Measurements from ENCODE around the gene CST9.
A peak's percentile ranks its signal among the peaks of the same experiment; 100 is the strongest.

CST9 gene, protein sequence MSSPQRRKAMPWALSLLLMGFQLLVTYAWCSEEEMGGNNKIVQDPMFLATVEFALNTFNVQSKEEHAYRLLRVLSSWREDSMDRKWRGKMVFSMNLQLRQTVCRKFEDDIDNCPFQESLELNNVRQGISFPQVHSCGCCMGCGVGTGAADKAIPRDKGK

DNA sequence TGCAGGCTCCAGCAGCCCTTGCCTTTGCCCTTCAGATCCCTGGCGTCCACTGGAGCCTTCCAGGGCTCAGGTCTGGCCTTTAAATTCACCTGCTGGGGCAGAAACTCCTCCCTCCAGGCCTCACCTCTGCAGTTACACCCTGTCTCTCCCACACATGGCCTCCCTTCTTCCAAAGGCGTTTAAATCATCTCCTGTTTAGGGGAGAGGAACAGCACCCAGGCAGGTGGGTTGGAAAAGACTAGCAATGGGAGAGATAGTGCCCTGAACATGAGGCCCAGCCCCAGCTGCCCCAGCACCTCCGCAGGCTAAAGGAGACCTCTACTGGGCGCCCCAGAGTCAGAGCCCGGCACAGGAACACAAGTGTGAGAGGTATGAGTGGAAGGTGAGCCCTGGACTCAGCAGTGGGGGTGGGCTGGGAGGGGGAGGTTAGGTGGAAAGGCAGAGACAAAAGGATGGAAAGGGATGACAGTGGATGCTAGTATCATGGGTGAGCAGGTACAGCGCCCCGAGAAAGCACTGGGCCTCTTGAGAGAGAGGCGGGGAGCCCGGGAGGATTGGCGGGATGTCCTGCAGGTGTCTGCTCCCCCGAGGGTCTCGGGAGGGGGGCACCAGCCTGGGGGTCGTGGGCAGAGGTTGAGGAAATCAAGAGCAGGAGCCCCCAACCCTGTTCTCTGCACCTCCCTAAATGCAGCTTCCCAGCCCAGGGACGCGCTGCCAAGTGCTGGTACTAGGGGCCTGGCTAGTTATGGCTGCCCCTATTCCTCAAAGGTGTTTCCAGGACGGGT, at the start of gene CST9:
Gene CST9, minus strand, starts transcription at position 51 of the 785 bp plus-strand sequence. CDS start 53 bp downstream, outside the sequence.
- no peak for DNase-seq

DNA sequence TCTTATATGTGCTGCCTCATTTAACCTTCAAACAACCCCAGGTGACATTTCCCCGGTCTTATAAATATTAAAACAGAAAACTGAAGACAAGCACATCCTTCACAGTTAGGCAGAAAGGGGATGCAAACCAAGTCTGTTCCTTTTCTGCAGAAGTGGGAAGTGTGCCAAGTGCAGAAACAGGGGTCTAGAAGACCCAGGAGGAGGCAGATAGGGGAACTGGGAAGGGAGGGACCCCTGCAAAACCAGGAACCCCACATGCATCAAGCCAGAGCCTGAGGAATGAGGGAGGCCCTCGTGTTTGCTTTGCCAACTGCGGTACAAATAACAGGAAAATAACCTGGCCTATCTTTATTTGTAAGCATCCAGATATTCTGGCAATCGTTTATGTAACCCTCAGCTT, 49.0 kb upstream of the CST9 start:
- DNase-seq, result no peak

DNA sequence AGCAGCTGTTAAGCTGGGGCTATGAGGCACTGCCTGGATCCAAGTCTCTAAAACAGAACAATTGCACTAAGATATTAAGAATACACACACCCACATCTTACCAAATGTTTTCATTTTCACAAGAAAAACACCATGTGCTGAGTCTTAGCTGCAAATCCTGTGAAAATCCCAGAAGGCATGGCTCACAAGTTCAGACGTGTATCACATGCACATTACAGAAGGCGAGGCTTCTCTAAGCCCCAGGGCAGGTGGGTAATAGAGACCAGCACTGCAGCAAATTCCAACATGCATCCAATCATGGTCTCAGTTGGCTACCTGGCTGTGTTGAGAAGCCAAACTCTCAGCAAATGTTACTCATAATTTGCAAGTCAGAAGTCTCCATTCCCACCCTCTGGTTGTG, 48.3 kb upstream of the CST9 start:
- DNase-seq, result no peak

DNA sequence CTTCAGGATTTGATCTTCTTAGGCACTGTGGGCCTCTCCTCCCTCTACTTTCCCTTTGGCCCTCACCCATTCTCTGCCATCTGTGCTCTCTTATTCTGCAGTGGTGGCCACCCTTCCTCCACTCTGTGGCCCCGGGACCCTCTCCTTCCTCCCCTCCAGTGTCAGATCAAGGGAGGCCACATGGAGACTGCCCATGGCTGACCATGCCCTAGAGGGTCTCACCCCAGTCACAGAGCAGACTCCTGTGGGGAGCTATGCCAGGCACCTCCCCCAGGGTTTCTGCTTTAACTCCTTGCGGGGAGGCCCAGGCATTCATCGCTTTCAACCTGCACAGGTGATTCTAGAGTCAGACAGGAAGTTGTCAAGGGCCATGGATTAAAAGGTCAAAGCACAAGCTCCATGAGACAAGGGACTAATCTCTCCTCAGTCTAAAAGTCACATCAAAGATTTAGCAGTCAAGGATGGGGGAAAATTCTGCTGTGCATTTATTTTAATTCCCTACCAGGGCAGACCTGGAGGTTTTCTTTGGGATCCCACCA, 47.8 kb upstream of the CST9 start:
- no peak for DNase-seq

DNA sequence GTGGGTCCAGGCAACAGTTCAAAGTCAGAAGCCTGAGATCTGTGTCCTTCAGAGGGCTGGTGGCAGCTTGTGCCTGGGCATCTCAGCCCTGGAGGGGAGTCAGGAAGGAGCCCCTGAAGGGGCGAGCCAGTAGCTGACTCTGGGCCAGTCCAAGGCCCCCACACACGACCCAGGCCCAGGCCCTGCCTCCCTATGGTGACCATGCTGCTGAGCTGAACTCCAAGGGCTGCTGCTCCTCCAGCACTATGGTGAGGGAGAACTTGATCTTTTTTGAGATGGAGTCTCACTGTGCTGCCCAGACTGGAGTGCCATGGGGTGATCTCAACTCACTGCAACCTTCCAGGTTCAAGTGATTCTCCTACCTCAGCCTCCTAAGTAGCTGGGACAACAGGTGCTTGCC, 47.2 kb upstream of the CST9 start:
- no peak for DNase-seq

DNA sequence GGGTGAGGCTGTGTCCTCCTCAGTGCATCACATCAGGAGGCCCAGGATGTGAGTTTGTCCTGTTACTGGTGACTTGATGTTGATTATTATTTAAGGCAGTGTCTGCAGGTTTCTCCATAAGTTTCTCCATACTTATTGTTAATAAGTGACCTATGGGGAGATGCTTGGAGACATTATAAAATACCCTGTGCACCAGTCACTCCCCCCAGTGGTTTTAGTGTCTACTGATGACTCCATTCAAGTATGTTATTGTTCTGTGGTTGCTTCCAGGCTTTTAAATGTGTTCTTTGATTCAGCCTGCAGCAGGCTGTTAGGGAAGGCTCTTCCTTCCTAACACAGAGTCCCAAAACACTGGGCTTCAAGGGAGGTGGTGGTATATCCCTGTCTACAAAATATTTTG, 46.7 kb upstream of the CST9 start:
- no peak for DNase-seq

DNA sequence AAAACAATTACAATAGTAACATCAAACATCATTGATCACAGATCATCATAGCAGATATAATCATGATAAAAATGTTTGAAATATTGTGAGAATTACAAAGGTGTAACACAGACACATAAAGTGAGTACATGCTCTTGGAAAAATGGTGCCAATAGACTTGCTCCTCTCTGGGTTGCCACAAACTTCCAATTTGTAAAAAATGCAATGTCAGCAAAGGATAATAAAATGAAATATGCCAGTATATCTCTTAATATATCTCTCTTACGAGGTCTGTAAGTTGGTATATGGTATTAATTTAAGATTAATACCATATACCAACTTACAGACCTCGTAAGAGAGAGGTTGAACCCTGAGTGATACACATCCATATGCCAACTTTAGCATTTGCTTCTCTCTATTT, 45.4 kb upstream of the CST9 start:
- no peak for DNase-seq

DNA sequence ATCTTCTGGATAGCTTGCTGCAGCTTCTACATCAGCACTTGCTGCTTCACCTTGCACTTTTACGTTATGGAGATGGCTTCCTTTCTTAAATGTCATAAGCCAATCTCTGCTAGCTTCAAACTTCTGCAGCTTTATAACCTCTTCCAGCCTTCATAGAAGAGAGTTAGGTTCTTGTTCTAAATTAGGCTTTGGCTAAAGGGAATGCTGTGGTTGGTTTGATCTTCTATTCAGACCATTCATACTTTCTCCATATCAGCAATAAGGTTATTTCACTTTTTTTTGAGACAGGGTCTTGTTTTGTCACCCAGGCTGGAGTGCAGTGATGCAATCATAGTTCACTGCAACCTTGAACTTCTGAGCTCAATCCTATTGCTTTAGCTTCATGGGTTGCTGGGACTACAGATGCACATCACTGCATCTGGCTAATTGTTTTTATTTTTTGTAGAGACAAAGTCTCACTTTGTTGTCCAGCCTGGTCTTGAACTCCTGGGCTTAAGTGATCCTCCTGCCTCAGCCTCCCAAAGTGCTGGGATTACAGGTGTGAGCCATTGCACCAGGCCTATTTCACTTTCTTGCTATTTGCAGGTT, 44.2 kb upstream of the CST9 start:
- DNase-seq, result no peak

DNA sequence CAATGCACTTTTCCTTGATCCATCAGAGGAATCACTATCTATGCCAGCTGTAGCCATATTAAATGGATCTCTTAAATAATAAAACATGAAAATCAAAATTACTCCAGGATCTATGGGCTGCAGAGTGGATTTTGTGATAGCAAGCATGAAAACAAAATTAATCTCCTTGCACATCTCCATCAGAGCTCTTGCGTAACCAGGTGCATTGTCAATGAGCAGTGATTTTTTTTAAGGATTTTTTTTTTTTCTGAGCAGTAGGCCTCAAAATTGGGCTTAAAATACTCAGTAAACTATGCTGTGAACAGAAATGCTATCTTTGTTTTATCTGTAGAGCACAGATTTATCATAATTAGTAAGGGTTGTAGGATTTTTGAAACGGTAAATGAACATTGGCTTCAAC, 43.5 kb upstream of the CST9 start:
- no peak for DNase-seq

DNA sequence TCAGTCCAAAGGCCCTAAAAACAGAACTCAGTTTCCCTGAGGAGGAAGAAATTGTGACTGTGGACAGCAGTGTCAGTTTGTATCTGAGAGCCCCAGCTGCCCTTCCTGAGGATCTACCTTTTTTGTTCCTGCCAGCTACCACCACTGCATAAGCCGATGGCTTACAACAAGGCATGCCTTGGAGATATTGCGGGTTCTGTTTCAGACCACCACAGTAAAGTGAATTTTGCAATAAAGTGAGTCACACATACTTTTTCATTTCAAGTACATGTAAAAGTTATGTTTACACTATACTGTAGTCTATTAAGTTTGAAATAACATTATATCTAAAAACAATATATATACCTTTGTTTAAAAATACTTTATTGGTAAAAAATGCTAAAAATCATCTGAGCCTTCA, 41.6 kb upstream of the CST9 start:
- DNase-seq, result no peak

DNA sequence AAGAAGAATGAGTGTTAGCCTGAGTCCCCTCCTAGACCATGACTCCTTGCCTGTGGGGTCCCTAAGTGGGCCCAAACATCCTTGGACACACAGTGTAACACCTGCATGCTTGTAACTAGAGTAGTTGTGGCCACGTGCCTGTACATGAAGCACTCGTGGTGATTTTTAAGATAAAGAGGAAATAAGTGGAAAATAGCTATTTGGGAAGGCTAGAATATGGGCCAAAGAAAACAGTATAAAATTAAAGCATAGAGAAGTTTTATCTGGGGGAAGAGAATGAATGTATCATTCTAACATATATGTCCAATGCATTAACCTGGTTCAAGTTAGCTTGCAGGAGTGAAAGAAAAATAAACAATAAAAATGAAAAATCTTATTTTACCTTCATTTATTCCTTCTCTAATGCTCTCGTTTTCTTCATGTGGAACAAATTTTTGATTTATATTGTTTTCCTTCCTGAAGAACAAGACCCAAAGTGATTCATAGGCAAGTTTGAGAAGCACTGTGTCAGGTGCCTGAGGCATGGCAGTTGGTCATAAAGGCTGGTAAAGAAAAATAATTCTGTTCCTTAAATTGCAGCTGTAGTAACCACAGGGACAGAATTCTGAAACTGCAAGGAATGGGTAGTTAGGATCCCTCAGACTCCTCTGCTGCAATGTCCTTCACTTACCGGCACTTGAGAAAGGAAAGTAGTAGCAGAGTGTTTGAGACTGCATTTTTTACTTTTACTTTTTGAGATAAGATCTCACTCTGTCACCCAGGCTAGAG, 40.6 kb upstream of the CST9 start:
- no peak for DNase-seq

DNA sequence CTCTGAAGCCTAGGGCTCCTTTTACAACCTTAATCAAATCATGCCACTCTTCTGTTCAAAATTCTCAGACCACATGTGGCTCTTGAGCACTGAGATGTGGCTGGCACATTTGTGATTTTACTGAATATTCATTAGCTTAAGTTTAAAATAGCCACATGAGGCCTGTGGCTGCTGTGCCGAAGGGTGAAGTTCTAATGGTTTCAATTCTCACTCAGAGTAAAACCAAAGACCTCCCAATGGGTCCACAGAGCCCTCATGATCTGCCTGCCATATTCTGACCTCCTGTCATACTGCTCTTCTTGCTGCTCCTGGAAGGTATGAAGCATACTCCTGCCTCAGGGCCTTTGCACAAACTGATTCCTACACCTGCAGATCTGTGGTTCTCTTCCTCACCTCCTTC, 39.9 kb upstream of the CST9 start:
- DNase-seq, result no peak

DNA sequence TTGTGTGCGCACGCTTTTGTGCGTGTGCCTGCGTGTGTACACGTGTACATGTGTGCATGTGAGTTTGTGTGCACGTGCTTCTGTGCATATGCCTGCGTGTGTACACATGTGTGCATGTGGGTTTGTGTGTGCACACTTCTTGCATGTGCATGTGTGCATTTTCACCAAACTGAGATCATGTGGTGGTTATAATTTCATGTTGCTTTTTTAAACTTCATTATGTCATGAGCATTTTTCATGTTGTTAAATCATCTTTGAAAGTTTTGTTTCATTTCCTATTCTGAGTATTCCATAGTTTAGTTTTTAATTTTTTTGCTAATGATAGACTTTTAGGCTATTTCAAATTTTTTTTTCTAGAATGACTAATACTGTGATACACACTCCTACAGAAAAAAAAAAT, 38.4 kb upstream of the CST9 start:
- no peak for DNase-seq

DNA sequence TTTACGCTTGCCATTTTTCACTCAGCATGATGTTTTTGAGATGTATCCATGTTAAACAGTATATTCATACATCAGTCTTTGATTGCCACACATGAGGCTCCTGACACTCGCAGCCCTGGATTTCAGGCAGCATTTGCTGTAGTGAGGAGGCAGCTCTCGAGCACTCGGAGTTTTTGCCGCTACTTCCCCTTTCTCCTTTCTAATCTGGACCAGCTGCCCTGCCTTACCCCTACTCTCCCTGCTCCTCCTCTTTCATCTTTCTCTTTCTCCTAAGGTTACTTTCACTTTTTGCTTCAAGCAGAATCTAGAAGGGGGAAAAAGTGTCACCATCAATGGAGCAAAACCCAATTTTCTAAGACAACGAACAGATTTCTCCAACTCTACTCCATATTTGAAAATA, 37.9 kb upstream of the CST9 start:
- DNase-seq, result peak in 1 of 2 donors; percentile 18

DNA sequence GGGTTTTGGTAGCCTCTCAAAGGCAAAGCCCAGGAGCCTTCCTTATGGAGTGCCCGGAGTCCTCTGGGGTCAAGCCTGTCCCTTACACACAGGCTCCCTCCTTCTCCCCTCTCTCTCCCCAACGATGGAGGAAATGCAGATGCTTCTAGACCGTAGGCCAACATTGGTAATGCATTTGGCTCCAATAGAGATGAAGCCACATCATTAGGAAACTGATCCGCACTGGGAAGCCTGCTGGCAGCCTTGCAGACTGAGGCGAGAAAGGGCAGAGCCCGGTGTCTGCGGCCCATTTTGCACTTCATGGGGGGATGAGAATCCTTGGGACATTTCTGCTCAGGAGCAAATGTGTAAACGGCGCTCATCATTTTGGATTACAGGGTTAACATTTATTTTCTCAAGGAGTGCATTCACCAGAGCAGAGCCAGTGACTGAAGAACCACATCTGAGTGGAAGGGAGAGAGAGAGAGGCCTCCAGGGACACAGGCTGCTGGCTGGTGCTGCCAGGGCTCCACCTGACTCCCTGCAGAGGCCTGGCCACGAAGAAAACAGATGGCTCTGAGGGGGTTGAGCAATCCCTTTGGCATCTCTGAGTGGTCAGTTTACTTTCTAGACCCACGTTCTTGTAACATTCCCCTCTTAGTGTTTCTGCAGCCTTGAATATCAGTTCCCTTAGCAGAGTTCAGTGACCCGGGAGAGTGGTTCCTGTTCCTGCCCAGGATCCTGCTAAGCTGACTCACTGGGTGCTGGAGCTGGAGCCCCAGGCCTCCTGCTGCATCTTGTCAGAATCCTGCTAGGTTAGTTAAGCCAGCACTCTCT, 36.4 kb upstream of the CST9 start:
- no peak for DNase-seq

DNA sequence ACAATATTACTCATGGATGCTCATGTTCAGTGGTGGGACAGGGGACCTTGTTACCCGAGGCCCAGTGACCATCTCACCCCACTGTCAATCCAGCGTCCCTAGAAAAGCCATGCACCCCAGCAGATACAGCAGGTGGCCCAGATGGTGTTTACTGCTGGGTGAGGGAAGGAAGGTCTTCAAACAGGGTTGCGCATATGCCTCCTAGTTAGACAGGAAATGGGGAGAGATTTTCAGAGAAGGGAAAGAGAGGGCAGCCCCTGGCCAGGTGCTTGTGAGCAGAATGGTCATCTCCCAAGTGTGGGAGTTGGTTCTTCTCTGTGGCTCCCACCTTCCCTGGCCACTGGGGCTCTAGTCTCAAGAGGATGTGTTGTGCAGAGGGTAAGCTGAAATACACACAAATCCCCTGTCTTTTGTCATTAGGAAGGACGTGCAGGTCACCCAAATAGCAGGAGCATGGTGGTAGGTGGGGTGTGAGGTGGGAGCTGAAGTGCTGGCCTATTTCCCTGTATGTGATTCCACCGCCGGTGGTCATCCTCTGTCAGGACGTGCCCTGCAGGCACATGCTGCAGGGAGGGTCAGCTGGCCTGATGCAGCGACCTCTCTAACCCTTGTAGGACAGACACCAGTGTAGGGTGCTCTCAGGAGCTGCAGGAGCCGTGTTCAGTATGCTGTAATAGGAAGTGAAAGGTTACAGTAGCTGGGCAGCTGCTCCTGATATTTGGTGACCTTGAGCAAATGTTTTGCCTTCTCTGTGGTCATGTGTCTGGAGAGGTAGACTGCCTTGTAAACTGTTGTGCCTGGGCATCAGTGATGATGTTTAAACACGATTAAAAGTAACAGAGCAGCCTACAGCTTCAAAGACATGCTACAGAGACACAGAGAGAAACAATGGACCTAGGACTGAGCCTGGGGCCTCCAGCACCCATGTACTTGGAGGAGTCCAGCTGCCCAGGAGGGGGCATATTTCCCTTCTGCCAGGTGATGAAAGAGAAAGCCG, 35.3 kb upstream of the CST9 start:
- no peak for DNase-seq

DNA sequence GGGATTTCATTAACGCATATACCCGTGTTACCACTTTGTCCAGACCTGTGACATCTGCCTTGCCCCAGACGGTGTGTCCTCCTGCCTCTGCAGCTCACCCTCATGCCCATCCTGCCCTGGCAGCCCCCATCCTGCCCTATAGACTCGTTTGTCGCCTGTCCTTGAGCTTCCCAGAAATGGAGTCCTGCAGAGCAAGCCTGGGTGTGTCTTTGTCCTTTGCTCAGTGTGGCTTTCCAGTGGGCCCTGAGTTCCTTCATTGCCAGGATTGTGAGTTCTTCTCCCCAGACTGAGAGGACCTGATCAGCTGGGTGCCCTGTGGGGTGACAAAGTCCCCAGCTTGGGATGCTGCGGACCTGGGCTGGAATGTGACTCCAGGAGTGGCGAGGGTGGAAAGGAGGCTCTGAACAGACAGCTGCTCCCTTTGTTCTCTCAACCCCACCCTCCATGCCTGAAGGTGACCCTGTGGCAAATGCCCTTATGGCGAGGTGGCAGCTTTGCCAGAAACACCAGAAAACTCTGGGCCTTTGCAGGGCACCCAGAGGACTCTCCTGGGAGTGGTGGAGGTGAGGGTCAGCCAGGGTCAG, 34.4 kb upstream of the CST9 start:
- DNase-seq, result no peak

DNA sequence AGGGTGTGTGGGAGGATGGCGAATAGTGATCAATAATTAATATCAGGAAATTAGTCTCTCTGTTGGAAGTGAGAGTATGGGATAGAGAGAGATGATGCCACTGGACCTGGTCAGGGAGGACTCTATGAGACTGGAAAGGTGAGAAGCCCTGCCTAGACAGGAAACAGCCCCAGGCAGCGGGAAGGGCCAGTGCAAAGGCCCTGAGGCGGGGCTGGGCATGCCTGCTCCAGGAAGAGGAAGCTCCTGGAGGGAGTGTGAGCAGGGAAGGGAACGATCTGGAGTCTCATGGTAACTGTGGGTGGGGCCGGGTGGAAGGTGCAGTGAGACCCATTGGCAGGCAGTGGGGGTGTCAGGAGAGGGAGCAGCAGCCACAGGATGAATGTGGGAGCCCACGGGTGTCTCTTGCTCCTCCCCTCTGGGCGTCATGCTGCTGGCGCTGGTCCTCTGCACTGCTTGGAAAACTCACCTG, 33.8 kb upstream of the CST9 start:
- DNase-seq, result no peak

DNA sequence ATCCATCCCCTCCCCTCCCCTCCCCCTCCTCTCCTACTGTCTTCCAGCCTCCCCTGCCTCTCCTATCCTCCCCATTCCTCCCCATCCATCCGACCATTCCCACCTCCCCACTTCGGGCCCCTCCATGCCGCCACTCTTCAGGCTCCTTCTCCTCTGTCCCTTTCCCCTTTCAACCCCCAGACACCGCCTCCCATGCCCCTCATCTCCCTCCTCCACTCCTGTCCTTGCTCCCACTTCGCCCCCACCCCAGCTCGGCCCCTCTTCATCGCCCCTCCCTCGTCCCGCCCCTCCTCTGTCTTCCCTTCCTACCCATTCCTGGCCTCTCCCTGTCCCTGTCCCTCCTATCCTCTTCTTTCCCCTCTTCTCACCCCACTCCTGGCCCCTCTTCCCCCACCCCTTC, 32.6 kb upstream of the CST9 start:
- DNase-seq, result no peak

Data from bone marrow (tissue), 2 donors.